Smooth muscle cell (in vitro differentiated cells): ENCODE measurements around the gene MORC2. TPM values are rescaled to one million over a fixed set of nuclear protein-coding genes. Genes with fewer than 3 reads are reported as not detected.

Experiments used
- DNase-seq: peaks from one replicate; lab custom pipeline; 2025; ENCODE audit not compliant: unreplicated experiment; lab: John Stamatoyannopoulos, UW
- H2AFZ ChIP-seq: fragments of 200-600 bp; sonication (generic); 2 replicates; pipeline ENCODE4 v1.6.0; 2016; ENCODE audit warnings: antibody characterized with exemption, low read depth, mild to moderate bottlenecking
- H3F3A ChIP-seq: fragments of 200-600 bp; sonication (generic); 2 replicates; pipeline ENCODE4 v1.6.0; 2017; ENCODE audit warnings: antibody characterized with exemption, low read depth
- H3K27ac ChIP-seq: fragments of 200-600 bp; sonication (generic); 2 replicates; pipeline ENCODE4 v1.5.1; 2016; ENCODE audit warnings: low read depth, mild to moderate bottlenecking
- H3K27me3 ChIP-seq: fragments of 200-600 bp; sonication (generic); 2 replicates; pipeline ENCODE4 v1.6.1; 2016; ENCODE audit warnings: low read depth, mild to moderate bottlenecking
- H3K36me3 ChIP-seq: fragments of 200-600 bp; sonication (generic); 2 replicates; pipeline ENCODE4 v1.5.1; 2016; ENCODE audit warnings: low read depth
- H3K4me1 ChIP-seq: fragments of 200-600 bp; sonication (generic); 2 replicates; pipeline ENCODE4 v1.5.1; 2016; ENCODE audit warnings: low read depth
- H3K4me2 ChIP-seq: fragments of 200-600 bp; sonication (generic); 2 replicates; pipeline ENCODE4 v1.6.0; 2016; ENCODE audit warnings: mild to moderate bottlenecking
- H3K4me3 ChIP-seq: fragments of 200-600 bp; sonication (generic); 2 replicates; pipeline ENCODE4 v1.5.1; 2016; ENCODE audit warnings: mild to moderate bottlenecking
- H3K79me2 ChIP-seq: fragments of 200-600 bp; sonication (generic); 2 replicates; pipeline ENCODE4 v1.6.0; 2016; ENCODE audit warnings: low read depth, mild to moderate bottlenecking
- H3K9ac ChIP-seq: fragments of 200-600 bp; sonication (generic); 2 replicates; pipeline ENCODE4 v1.6.0; 2016; ENCODE audit warnings: low read depth
- H3K9me3 ChIP-seq: fragments of 200-600 bp; sonication (generic); replicated peaks from 2 replicates; pipeline ENCODE4 v1.5.1; 2016; ENCODE audit warnings: low read depth
- H4K20me1 ChIP-seq: fragments of 200-600 bp; sonication (generic); 2 replicates; pipeline ENCODE4 v1.6.0; 2016; ENCODE audit warnings: low read depth
- CTCF ChIP-seq: fragments of 200-600 bp; sonication (generic); IDR thresholded peaks from 2 replicates; pipeline ENCODE4 v1.5.1; 2017; ENCODE audit warnings: borderline replicate concordance, mild to moderate bottlenecking, antibody characterized with exemption; ENCODE audit not compliant: insufficient read depth, poor library complexity, severe bottlenecking
- WGBS: methylation state at CpG from one replicate; pipeline ENCODE4 v1.1.7; 2016; ENCODE audit warnings: low lambda C conversion rate; 5-methylcytosine and 5-hydroxymethylcytosine counted together
- polyA plus RNA-seq: library from polyadenylated mRNA; unstranded; fragments of >200 nt; fragmentation: Nextera tagmentation; extraction: Ambion mirVana; gene quantifications from 2 replicates; pipeline ENCODE4 v1.2.1, GENCODE V29; 2016
- total RNA-seq: library from RNA; depleted of rRNA; stranded (reverse); fragments of >200 nt; gene quantifications from 2 replicates; pipeline ENCODE4 v1.2.3, GENCODE V29; 2014

Gene MORC2
- total and polyA plus RNA-seq, 2 experiments from 2014 or later, result 22.0 to 42.9 TPM

DNA sequence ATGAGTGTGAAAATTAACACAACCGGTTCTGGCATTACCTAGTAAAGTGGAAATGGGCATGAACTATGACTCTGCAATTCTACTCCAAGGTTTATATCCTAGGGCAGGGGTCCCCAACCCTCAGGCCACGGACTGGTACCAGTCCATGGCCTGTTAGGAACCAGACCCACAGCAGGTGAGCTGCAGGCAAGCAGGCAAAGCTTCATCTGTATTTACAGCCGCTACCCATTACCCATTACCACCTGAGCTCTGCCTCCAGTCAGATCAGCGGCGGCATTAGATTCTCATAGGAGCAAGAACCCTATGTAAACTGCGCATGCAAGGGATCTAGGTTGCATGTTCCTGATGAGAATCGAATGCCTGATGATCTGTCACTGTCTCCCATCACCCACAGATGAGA is 49.8 kb downstream of the MORC2 start:
- Histone ChIP-seq H3K4me2 (no peak overlapping the region), H3F3A (no peaks in the 10 kb centered on the region), H2AFZ (no peak overlapping the region), H4K20me1 (no peaks in the 10 kb centered on the region), H3K79me2 (no peaks in the 10 kb centered on the region), H3K4me1 (no peaks in the 10 kb centered on the region), H3K36me3 (no peaks in the 10 kb centered on the region), H3K4me3 (no peak overlapping the region), H3K27ac (no peak overlapping the region), H3K9me3 (no peaks in the 10 kb centered on the region), H3K27me3 (no peaks in the 10 kb centered on the region), H3K9ac (no peak overlapping the region)
- DNase-seq, result no peak
- 90% methylated on average over 7 of the region's 7 CpGs for WGBS
- TF ChIP-seq CTCF, result no peak

GRCh38 chr22:30910358-30910757 is 58.2 kb downstream of the MORC2 start:
- H3K27ac ChIP-seq, result no peak overlapping the region
- H3K9ac ChIP-seq, result no peak overlapping the region
- 95% methylated on average over 2 of the region's 2 CpGs for WGBS
- no peaks in the 10 kb centered on the region for H3K36me3 ChIP-seq
- no peak overlapping the region for H3K4me2 ChIP-seq
- H3K9me3 ChIP-seq, result no peaks in the 10 kb centered on the region
- no peaks in the 10 kb centered on the region for H3F3A ChIP-seq
- no peaks in the 10 kb centered on the region for H4K20me1 ChIP-seq
- H3K4me3 ChIP-seq, result no peak overlapping the region
- DNase-seq, result no peak
- H2AFZ ChIP-seq, result no peak overlapping the region
- no peaks in the 10 kb centered on the region for H3K79me2 ChIP-seq
- TF ChIP-seq CTCF, result no peak
- H3K4me1 ChIP-seq, result no peaks in the 10 kb centered on the region
- no peaks in the 10 kb centered on the region for H3K27me3 ChIP-seq

GRCh38 chr22:30909306-30909705 is 59.3 kb downstream of the MORC2 start:
- no peaks in the 10 kb centered on the region for H3K36me3 ChIP-seq
- H3K4me2 ChIP-seq, result no peak overlapping the region
- H3K4me3 ChIP-seq, result no peak overlapping the region
- no peak for DNase-seq
- H3K27ac ChIP-seq, result no peak overlapping the region
- H3K9ac ChIP-seq, result no peak overlapping the region
- H3K9me3 ChIP-seq, result no peaks in the 10 kb centered on the region
- no peaks in the 10 kb centered on the region for H4K20me1 ChIP-seq
- WGBS, result 96% methylated on average over 5 of the region's 5 CpGs
- H3K4me1 ChIP-seq, result no peaks in the 10 kb centered on the region
- H2AFZ ChIP-seq, result no peak overlapping the region
- TF ChIP-seq CTCF, result no peak
- H3K27me3 ChIP-seq, result no peaks in the 10 kb centered on the region
- no peaks in the 10 kb centered on the region for H3F3A ChIP-seq
- H3K79me2 ChIP-seq, result no peaks in the 10 kb centered on the region

- Histone ChIP-seq H3K4me1 (no peaks in the 10 kb centered on the region), H4K20me1 (no peaks in the 10 kb centered on the region), H3K9ac (no peak overlapping the region), H3K27ac (no peak overlapping the region), H2AFZ (no peak overlapping the region), H3K4me2 (no peak overlapping the region), H3K9me3 (no peaks in the 10 kb centered on the region), H3F3A (no peaks in the 10 kb centered on the region), H3K27me3 (no peaks in the 10 kb centered on the region), H3K79me2 (no peaks in the 10 kb centered on the region), H3K4me3 (no peak overlapping the region), H3K36me3 (no peaks in the 10 kb centered on the region)
- TF ChIP-seq CTCF, result no peak
- DNase-seq, result no peak
- WGBS, result 90% methylated on average over 6 of the region's 6 CpGs
These were observed 60.5 kb downstream of the MORC2 start for GRCh38 chr22:30908051-30908461.
